ENCODE results near the gene NOL12.

The NOL12 gene

GRCh38 chr22:37672920-37673455 is 13.2 kb upstream of the NOL12 start:
- POLR2A ChIA-PET = interaction anchor here (7.0 kb wide), 1 partner anchor 14 kb away, joined by 38 read pairs; the partner anchor contains the start of gene PDXP
- H3K36me3 ChIP-seq (ENCODE audit: control insufficient read depth in 2 of 2, insufficient read depth in 1 of 2, low read length in 2 of 2) = peaks cover 0 to 4% of the 10 kb centered on the region in 2 experiments; a peak in 1 of 3 replicates
- H3K27ac ChIP-seq (ENCODE audit: extremely low read depth, low read depth, low read length) = no peak overlapping the region
- no peak for TF ChIP-seq ZNF521 (tag by site-specific recombination; IDR thresholded peaks at IDR 0.05)
- no peak for TF ChIP-seq ZNF24 (tag by site-specific recombination; IDR thresholded peaks at IDR 0.05)
- peak; percentile 97 for TF ChIP-seq KLF1 (tag by site-specific recombination; IDR thresholded peaks at IDR 0.05)
- H3K9me3 ChIP-seq (ENCODE audit: control insufficient read depth, insufficient read depth, low read depth, low read length) = no peaks in the 10 kb centered on the region
- H3K4me3 ChIP-seq (ENCODE audit: low read depth, low read length) = no peak overlapping the region
- CTCF ChIA-PET = interaction anchor here (0.8 to 15.8 kb wide), 4 partner anchors 12 to 134 kb away, joined by 3 to 353 read pairs (median 19); partner anchors contain the start of gene SH3BP1
- peaks cover 9% of the 10 kb centered on the region for H3K4me1 ChIP-seq (ENCODE audit: control insufficient read depth, insufficient read depth, low read length)

GRCh38 chr22:37674248-37674647 is 11.9 kb upstream of the NOL12 start:
- no peaks in the 10 kb centered on the region for H3K9me3 ChIP-seq (ENCODE audit: control insufficient read depth, insufficient read depth, low read depth, low read length)
- no peak overlapping the region for H3K27ac ChIP-seq (ENCODE audit: extremely low read depth, low read depth, low read length)
- POLR2A ChIA-PET = interaction anchor here (3.4 to 3.9 kb wide), 2 partner anchors 15 to 66 kb away, joined by 13 to 78 read pairs; partner anchors contain the start of genes GGA1 and PDXP
- TF ChIP-seq ZNF664 (tag by site-specific recombination; IDR thresholded peaks at IDR 0.05) = peak; percentile 92
- TF ChIP-seq ZNF585B (tag by site-specific recombination; IDR thresholded peaks at IDR 0.05) = no peak
- no peak overlapping the region for H3K4me3 ChIP-seq (ENCODE audit: low read depth, low read length)
- CTCF ChIA-PET = interaction anchor here (0.6 to 15.8 kb wide), 4 partner anchors 12 to 160 kb away, joined by 3 to 353 read pairs (median 11); partner anchors contain the start of gene SH3BP1
- peaks cover 9% of the 10 kb centered on the region for H3K4me1 ChIP-seq (ENCODE audit: control insufficient read depth, insufficient read depth, low read length)
- no peaks in the 10 kb centered on the region for H3K36me3 ChIP-seq (ENCODE audit: control insufficient read depth in 2 of 2, insufficient read depth in 1 of 2, low read length in 2 of 2)

DNA sequence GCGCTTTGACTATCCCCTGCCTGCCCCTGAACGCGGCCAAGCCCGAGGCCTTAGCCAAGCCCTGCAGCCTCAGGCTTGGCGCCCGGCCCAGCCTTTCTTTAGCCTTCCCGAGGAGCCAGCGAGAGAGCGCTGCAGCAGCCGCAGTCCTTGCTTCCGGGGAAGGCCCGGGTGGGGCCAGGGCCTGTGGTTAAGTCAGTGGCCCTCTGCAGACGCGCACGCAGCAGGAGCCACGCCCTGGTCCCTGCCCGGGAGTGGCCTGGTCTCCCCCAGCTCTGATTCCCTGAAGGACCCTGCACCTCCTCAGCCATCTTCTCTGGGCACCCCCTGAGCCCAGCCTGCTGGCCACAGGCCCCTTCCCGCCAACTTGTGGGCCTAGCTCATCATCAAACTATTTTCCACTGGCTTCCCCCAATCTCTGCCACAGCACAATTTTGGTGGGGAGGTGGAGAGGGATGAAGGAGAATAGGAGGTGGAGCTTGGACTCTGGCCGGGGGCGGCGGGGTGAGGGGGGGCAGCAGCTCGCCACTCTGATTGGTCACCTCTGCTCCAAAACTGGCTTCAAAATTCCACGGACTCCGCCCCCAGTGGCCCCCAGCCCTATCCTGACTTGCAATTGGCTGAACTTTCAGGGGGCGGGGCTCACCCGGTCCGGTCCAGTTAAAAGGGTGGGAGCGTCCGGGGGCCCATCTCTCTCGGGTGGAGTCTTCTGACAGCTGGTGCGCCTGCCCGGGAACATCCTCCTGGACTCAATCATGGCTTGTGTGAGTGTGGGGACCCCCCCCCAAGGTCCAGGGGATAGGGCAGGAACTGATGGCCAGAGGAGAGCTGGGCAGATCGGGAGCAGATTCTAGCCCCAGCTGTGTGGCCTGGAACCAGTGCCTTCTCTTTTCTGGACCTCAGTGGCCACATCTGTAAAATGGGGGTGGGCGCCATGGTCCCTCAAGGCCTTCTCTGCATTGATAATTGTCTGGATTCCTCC is 10.9 kb upstream of the NOL12 start, which contains the start of gene LGALS1:
LGALS1 (plus strand) TSS at position 686 of the 979 bp plus-strand sequence; CDS start at position 753, 67 bp downstream.
- Histone ChIP-seq H3K36me3 (ENCODE audit: control insufficient read depth in 2 of 2, insufficient read depth in 1 of 2, low read length in 2 of 2) (no peaks in the 10 kb centered on the region), H3K27ac (ENCODE audit: extremely low read depth, low read depth, low read length) (peak within 1 kb of the TSS; percentile 71), H3K9me3 (ENCODE audit: control insufficient read depth, insufficient read depth, low read depth, low read length) (no peaks in the 10 kb centered on the region), H3K4me3 (ENCODE audit: low read depth, low read length) (peak within 1 kb of the TSS; percentile 17), H3K4me1 (ENCODE audit: control insufficient read depth, insufficient read depth, low read length) (peaks cover 9% of the 10 kb centered on the region)
- CTCF ChIA-PET = interaction anchor here (0.6 to 15.8 kb wide), 11 partner anchors 8 to 191 kb away, joined by 3 to 353 read pairs (median 3); partner anchors contain the start of genes NOL12, PDXP and SH3BP1
- POLR2A ChIA-PET = interaction anchor here (0.7 to 3.9 kb wide), 12 partner anchors 11 to 723 kb away, joined by 3 to 78 read pairs (median 4); partner anchors contain the start of genes GCAT, GGA1, NOL12 and PDXP
- TF ChIP-seq ZNF394 (tag by site-specific recombination; IDR thresholded peaks at IDR 0.05; ENCODE audit: borderline replicate concordance) = 0 out of 2 replicates have a peak, but pooled peaks have one; percentile 20
- TF ChIP-seq ZNF184 (tag by site-specific recombination; IDR thresholded peaks at IDR 0.05) = no peak
- TF ChIP-seq ZEB2 (tag by site-specific recombination; IDR thresholded peaks at IDR 0.05) = peak; percentile 75
- TF ChIP-seq ZNF324 (tag by site-specific recombination; IDR thresholded peaks at IDR 0.05) = no peak
- no peak for TF ChIP-seq ZNF214 (tag by site-specific recombination; IDR thresholded peaks at IDR 0.05; ENCODE audit: borderline replicate concordance)
- no peak for TF ChIP-seq ATF2 (tag by site-specific recombination; IDR thresholded peaks at IDR 0.05; ENCODE audit: low read depth)
- no peak for TF ChIP-seq ZNF23 (tag by site-specific recombination; IDR thresholded peaks at IDR 0.05; ENCODE audit: borderline replicate concordance)
- no peak for TF ChIP-seq PRDM1 (tag by site-specific recombination; IDR thresholded peaks at IDR 0.05)
- TF ChIP-seq ZNF16 (tag by site-specific recombination; IDR thresholded peaks at IDR 0.05; ENCODE audit: low read depth) = no peak
- TF ChIP-seq KLF10 (tag by site-specific recombination; IDR thresholded peaks at IDR 0.05) = peak; percentile 24; the same call in 1 of the 2 replicates
- no peak for TF ChIP-seq ZNF837 (tag by site-specific recombination; IDR thresholded peaks at IDR 0.05)
- TF ChIP-seq ZBTB20 (tag by site-specific recombination; IDR thresholded peaks at IDR 0.05) = peak; percentile 97
- TF ChIP-seq ZNF302 (tag by site-specific recombination; IDR thresholded peaks at IDR 0.05; ENCODE audit: low read depth) = no peak
- no peak for TF ChIP-seq ZNF133 (tag by site-specific recombination; IDR thresholded peaks at IDR 0.05)
- no peak for TF ChIP-seq HOXC10 (CRISPR knock-in tag; IDR thresholded peaks at IDR 0.05)
- peak; percentile 83 for TF ChIP-seq ZBTB44 (tag by site-specific recombination; IDR thresholded peaks at IDR 0.05)
- no peak for TF ChIP-seq ZNF140 (tag by site-specific recombination; IDR thresholded peaks at IDR 0.05)
- no peak for TF ChIP-seq FEZF1 (tag by site-specific recombination; IDR thresholded peaks at IDR 0.05)
- TF ChIP-seq TCF7L2 (IDR thresholded peaks at IDR 0.05; ENCODE audit: borderline replicate concordance, low read depth, low read length) = no peak
- no peak for TF ChIP-seq HOXD13 (CRISPR knock-in tag; IDR thresholded peaks at IDR 0.05; ENCODE audit: borderline replicate concordance)
- TF ChIP-seq ZNF664 (tag by site-specific recombination; IDR thresholded peaks at IDR 0.05) = no peak
- no peak for TF ChIP-seq ZNF843 (tag by site-specific recombination; IDR thresholded peaks at IDR 0.05)
- TF ChIP-seq ZFP3 (tag by site-specific recombination; IDR thresholded peaks at IDR 0.05; ENCODE audit: low read depth) = no peak
- TF ChIP-seq KLF8 (tag by site-specific recombination; IDR thresholded peaks at IDR 0.05) = peak; percentile 74
